Activated CD4-positive, alpha-beta T cell treated with anti-CD3 and anti-CD28 coated beads, Interleukin-10, Interleukin-2, amounts not matched to agents 100 ng/mL and 50 ng/mL, durations not matched to agents 16 hours and 8 hours (primary cell): ENCODE data around the gene ANKRD23.

Source experiments
- DNase-seq: peaks from one replicate; pipeline ENCODE4 v3.0.0-alpha.2; 2020

ANKRD23 gene

DNA sequence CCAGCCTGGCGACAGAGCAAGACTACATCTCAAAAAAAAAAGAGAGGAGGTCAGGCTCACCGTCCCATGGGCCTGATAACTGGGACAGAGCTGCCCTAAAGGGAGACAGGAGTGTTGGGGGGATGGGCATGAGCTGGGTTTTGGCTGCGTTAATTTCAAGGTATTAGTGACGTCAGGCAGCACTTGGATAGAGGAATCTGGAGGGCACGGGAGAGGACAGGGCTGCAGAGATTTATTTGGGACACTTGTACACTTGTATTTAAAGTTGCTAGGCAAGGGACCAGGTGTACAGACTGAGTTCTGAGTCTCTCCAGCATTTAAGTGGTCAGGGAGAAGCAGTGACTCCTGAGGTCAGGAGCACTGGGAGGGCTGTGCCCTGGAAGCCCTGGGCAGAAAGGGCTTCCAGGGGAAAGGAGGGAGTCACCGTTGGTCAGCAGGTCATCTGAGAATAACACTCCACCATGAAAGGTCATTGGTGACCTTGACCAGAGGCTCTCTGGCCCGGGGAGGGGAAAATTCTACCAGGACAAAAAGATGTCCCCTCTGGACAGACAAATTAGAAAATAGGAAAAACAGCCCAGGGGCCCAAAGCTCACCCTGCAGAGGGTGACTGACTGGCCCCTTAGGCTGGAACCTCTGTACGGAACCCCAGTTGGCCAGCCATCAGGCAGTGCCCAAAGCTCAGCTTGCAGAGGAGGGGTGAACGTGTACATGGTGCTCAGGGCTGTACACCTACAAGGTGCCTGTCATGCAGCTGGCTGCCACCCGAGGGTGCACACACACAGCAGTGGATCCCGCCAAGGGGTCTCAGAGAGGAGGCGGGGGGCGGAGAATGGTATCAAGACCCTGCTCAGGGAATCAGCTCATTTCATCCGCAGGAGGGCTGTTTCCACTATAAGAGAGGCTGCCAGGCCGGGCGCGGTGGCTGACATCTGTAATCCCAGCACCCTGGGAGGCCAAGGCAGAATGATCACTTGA, 50.8 kb downstream of the ANKRD23 start:
- DNase-seq = no peak

DNA sequence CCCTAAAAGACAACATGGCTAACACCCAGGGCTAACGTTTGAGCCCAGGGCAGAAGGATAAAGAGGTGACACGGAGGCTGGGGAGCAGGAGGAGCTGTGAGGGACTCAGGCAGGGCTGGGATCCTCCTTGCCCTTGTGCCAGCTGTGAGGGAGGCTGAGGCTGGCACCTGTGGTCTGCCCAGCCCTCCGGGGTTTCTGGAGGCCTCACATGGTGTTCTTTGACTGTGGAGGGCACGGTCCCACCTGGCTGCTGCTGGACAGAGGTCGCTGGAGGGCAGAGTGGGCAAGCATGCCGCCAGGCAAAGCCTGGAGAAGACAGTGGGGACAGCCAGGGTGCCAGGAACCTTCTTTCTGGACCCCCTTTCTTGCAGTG, 54.6 kb downstream of the ANKRD23 start:
- no peak for DNase-seq

DNA sequence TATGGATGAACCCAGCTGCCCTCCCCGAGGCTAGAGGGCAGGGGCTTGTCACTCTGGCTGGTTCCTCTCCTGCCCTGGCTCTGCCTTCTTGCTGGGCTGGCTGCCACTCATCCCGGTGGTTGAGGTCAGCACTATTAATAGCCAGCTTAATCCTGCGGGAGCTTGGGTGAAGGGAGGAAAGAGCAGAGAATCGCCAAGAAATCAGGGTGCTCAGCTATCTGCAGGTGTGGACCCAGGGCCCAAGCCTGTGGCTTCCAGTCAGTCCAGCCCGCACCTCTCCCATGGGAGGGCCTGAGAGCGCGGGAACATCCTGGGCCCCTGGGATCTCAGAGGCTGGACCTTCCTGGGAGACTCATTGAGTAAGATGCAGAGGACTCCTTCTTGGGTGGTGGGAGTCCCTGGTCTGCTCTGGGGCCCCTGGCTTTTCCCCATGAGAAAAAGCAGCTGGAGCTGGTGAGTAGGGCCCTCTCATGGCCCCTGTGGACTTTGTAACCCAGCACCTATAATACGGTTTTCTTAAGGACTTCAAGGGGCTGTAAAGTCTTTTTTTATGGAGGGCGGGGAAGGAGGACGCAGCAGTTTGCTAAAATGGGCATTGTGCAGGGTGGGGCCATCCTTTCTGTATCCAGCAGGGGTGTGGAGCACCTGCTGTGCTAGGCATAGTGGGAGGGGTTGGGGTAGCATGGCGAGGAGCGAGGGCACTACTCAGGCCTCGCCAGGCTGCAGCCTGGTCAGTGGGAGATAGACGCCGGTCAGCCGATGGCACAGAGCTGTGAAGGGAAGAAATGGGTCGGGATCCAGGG, 55.2 kb downstream of the ANKRD23 start:
- DNase-seq = no peak
